Measurements from ENCODE around the gene P2RX3.
"Not testable (repeated sequence)": the region's sequence is repeated elsewhere in the genome, so short reads cannot be mapped to it uniquely, and the experiment has no call there.

Gene P2RX3

DNA sequence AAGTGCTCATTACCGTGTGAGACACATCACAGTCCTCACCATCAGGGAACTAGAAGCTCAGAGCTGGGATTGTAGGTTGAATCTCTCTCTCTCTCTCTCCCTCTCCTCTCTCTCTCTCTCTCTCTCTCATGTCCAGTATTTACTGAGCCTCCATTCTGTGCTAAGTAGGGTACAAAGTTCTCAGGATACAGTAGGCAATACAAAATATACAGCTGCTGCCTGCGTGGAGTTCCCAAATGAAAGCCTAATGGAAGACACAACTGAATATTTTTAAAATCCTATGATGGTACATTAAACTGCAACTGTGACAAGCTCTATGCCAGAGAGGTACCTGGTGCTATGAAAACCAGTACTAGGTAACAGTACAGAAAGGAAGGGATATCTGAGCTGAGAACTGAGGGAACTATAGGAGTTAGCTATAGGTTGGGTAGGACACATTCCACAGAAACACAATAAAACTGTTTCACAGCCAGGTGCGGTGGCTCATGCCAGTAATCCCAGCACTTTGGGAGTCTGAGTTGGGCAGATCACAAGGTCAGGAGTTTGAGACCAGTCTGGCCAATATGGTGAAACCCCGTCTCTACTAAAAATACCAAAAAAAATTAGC is 61.9 kb downstream of the P2RX3 start:
- no peak for DNase-seq (ENCODE audit: low read depth in 2 of 2)

DNA sequence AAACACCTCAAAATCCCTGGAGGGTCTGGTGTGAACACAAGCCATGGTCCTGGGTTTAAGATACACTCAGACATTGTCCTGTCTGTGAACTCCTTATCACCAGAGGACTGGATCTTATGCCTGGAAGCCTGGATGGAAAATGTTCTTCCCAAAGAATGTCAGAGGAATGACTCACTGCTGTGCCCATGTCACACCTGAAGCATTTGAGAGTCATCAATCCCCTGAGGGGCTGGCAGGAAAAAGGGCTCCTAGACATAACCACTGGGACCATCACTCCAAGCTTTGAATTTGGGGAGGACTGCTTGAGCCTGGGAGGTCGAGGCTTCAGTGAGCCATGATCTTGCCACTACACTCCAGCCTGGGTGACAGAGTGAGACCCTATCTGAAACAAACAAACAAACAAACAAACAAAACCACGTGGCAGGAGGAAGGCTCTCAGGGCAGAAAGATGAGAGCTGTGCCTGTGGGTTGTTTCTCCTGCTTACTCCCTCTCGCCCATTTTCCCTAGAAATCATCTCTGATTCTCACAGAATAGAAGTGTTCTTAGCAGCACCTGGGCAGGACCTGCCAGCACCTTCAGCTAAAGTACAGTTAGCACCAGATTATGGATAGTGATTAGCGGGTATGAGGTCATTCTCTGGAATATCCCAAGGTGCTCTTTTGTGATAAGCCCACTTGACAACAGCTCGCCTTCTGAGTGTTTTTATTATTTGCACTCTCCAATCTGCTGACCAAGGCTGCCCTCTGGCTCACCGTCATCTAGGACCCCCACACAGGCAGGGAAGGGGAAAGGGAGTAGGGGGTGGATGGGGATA is 64.2 kb downstream of the P2RX3 start:
- no peak for DNase-seq (ENCODE audit: low read depth in 2 of 2)

DNA sequence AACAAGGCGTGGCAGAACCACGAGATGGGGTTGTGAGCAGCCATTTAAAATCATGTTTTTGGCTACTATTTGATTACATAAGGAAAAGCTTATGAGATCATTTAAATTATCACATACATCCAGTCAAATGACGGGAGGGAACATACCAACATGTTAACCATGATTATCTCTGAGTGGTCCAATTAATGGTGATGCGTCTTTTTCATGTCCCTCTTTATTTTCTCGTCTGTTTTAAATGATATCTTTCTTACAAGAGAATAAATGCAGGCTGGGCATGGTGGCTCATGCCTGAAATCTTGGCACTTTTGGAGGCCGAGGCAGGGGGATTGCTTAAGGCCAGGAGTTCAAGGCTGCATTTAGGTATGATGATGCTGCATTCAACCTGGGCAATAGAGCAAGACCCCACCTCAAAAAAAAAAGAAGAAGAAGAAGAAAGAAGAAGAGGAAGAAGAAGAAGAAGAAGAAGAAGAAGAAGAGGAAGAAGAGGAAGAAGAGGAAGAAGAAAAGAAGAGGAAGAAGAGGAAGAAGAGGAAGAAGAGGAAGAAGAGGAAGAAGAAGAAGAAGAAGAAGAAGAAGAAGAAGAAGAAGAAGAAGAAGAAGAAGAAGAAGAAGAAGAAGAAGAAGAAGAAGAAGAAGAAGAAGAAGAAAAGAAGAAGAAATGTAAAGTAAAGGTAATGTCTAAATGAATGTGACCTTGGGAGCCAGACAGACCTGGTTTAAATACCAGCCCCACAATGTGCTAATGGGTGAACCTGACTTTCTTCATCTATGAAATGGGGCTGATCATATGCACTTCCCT is 65.0 kb downstream of the P2RX3 start:
- not testable (repeated sequence) for DNase-seq (ENCODE audit: low read depth in 2 of 2)

DNA sequence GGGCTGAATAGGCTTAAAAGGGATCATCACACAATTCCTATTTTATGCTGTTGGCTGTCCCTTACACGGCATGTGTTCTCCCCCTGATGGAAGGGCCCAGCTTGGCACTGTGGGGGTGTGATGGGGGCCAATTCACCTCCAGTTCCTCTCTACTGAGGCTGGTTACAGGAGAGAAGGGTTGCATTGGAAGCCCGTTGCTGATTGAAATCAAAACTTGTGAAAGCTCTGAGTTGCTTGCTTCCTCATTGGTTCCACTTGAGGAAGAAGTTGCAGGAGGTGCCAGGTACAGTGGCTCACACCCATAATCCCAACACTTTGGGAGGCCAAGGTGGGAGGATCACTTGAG is 65.6 kb downstream of the P2RX3 start:
- no peak for DNase-seq (ENCODE audit: low read depth in 2 of 2)

DNA sequence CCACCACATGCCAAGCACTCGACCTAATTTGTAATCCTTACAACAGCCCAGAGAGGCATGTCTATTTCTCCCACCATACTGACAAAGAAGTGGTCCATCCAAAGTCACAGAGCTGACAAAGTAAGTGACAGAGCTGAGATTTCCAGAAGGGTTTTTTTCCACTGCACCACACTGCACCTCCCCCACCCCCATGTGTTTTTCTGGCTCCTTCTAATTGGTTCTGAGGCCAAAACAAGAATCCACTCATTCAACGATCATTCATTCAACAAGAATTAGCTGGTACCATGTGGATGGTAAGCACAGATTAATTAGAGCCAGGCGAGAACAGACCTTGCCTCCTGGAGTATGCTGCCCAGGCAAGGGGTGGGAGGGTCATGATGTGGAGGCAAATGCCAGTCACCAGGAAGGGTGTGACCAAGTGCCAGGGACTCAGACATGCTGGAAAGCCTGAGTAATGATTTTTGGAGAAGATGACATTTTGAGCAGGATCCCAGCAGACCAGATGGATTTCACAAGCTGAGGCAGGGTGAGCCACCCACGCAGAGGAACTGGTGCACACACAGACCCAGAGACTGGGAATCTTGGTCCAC is 67.2 kb downstream of the P2RX3 start:
- DNase-seq (ENCODE audit: low read depth in 2 of 2): no peak

DNA sequence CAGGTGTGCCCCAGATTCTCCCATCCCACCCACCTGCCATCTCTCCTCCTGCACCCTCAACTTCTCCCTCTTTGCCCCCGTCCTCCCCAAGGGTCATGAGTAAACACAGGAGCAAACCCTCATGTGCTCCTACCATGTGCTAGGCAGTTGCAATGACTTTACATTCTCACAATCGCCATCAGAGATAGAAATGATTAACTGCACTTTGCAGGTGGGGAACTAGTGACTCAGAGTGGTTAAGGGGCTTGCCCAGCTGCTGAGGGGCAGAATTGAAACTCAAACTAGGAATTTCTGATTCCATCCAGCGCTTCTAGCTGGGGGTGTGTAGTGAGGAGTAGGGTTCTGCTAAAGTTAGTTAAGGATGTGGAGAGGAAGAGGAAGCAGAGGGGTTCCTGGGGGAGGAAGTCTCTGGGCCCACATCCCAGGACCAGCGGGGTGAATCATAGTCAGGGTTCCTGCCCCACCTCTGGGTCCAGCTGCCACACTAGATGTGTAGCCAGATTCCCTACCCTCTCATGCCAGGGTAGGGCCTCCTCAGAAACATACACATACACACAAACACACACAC is 68.3 kb downstream of the P2RX3 start:
- peak in 1 of 2 donors; percentile 39 for DNase-seq (ENCODE audit: low read depth in 2 of 2)

DNA sequence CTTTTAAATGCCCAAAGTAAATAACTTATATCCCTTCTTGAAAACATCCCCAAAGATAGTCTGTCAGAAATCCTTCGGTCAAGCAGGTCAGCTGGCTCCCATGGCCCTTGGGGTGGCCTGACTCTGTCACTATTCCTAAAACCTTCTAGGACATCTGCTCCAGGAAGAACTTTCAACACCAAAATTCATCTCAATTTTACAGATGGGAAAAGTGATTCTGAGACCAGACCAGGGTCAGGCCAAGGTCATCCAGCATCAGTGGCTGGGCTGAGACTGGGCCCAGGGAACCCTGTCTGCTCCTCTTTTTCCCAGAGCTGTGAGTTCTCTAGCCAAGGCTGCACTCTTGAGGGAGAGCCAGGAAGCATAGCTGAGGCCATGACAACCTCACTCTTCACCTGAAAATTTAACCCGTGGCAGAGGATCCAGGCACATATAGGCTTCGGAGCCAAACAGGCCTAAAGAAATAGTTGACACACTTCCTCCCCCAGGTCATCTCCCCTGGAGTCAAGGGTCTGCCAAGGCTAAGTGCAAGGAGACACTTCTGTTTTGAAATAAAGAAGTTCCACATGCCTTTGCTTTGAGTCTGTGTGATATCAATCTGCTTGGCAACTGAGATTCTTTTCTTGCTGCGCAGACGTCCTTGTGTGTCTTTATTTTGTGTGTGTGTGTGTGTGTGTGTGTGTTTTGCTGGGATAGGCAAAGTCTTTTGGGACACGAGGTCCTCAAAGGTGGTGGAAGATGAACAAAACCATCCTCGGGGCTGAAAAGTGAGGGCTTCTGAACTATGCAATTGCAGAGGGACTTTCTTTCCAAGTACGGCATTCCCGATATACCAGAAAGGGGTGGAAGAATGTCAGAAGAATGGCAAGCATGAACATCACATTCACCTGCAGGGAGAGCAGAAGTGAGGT is 69.1 kb downstream of the P2RX3 start:
- DNase-seq (ENCODE audit: low read depth in 2 of 2): no peak

DNA sequence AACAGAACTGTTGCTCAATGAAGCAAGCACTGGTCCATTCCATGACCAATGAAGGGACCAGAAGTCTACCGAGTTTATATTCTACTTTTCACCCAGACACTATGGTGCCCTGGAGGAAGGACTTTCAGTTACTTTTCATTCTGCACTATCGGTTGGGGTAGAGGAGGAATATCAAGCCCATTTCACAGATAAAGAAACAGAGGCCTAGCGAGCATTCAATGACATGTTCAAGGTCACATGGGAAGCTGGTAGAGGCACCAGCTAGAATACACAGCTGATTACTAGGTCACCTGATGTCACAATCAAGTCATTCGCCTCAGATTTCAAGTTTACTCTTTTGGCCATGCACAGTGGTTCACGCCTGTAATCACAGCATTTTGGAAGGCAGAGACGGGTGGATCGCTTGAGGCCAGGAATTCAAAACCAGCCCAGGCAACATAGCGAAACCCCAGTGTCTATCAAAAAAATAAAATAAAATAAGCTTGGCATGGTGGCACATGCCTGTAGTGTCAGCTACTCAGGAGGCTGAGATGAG is 69.9 kb downstream of the P2RX3 start:
- DNase-seq (ENCODE audit: low read depth in 2 of 2): no peak

DNA sequence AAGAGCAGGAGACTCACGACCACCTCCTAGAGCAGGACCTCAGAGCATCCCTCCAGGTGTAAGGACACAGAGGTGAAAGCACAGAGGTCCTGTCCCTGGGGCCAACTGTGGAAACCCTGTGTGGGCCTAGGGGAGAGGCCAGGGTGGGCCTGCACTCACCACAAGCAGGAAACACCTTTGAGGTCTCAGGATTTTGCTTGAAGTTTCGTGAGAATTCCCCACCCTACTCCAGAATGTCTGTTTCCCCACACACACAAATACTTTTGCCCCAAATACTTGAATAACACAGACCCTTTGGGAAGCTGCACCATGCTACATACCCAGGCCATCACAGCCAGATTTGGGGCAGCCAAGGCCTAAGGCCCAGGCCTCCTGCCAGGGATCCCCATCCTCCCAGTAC is 70.6 kb downstream of the P2RX3 start:
- no peak for DNase-seq (ENCODE audit: low read depth in 2 of 2)

DNA sequence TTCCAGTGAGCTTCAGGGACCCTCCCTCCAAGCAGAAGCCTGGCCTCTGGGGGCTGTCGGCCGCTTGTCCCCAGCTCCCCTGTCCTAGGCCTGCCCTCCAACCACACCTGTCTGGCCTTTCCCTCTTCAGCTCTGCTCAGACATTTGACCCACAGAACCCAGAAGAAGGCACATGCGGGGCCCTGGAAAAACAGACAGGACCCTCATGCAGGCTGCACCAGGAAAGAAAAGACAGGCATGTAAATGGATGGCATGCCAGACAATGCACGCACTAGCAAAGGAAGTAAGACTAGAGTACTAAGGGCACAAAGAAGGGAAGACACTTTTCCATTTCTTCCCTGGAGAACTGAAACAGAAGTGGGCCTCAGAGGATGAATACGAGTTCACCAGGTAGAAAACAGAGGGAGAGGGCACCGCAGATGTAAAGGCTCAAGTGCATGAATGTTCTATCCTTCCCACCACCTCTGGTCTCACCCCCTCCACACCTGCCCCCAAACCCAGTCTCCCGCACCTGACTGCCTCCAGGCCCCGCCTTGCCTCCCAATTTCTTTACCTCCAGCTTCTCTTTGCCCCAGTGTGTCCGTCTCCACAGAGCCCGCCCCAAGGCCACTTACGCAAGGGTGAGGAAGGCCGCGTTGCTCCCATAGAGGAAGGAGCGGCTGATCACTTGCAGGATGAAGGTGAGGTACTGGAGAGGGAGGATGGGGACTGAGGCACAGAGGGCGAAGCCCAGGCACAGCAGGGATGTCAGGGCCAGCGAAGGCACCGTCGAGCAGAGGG is 71.4 kb downstream of the P2RX3 start:
- no peak for DNase-seq (ENCODE audit: low read depth in 2 of 2)

DNA sequence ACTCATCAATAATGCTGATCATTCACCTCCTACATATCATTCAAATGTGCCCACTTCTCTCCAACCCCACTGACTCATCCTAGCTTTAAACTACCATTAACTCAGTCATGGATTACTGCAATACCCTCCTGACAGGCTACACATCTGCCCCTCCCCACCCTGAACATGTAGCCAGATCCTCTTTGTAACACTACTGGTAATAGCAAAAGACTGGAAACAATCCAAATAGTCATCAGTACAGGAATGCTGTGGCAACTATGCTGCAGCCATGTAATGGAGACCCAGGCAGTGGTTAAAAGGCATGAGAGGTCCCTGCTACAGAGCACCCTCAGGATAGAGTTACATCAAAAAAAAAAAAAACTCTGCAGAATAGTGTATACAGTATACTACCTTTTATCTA is 72.1 kb downstream of the P2RX3 start:
- DNase-seq (ENCODE audit: low read depth in 2 of 2): no peak

DNA sequence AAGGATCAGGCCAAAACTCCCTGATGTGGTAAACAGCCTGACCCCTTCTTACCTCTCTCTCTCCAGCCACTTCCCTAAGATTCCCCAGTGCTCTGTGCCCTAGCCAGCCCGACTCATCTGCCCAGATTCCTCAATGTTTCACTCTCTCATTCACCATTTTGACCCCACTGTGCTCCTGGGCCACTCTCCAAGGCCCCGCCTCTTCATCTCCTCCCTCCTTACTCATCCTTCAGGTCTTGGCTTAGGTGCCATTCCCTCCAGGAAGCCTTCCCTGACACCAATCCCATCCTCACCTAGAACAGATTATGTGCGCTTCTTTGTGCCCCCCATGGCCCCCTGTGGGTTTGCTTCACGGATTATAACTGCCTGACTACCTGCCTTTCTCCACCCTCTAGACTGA is 75.5 kb downstream of the P2RX3 start:
- no peak for DNase-seq (ENCODE audit: low read depth in 2 of 2)

DNA sequence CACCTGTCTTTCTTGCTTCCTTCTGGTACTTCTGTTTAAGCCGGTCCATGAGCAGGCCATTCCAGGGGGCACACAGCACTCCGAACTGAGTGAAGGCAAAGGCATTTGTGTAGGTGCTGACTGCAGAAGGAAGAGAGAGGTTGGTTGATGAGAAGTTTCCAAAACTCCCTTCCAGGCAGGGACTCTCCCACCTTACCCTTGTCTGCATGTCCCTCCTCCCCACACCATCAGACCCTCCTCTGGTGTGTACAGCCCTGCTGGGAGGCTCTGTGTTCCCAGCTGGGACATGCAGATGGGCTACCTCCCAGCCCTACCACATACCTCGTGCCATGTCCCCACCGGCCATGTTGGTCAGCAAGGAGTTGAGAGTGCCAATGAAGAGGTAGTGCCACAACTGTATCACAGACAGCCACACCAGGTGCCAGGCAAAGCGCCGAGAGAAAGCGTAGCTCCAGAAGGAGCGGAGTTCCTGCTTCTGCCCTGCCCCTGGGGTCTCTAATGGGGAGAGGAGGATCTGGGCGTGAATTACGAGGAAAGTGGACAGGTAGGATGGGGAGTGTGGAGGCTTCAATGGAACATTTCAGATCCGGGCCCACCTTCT is 76.6 kb downstream of the P2RX3 start:
- no peak for DNase-seq (ENCODE audit: low read depth in 2 of 2)

DNA sequence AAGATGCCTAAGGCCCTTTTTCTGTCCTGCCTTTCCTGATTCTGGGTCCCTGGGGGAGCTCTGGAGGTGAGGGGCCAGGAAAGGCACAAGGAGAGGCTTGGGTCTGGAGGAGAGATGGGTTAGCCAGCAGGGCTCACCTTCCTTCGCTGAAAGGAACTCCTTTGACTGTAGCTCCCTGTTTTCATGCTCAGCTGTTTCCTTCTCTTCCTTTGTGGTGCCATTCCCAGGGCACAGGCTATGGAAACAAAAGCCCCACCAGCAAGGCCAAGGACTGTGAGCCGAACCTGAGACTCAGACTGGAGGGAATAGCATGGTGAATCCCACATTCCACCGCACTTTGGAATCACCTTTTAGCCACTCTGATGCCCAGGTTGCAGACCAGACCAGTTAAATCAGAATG is 78.3 kb downstream of the P2RX3 start:
- DNase-seq (ENCODE audit: low read depth in 2 of 2): no peak

DNA sequence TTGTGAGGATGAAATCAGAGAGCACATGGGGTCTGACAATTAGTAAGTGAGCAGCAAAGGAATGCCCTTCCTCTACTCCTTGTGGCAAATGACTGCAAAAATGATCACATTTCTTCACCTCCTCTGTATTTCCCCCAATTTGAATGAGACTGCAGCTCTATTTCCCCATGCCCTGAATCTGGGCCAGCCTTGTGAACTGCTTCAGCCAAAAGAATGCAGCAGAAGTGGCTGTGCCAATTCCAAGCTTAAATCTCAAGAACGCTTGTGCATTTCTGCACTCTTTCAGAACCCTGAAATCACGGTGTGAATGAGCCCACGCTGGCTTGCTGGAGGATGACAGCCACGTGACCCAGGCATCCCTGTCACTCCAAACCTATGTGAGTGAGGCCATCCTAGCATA is 78.9 kb downstream of the P2RX3 start:
- no peak for DNase-seq (ENCODE audit: low read depth in 2 of 2)

DNA sequence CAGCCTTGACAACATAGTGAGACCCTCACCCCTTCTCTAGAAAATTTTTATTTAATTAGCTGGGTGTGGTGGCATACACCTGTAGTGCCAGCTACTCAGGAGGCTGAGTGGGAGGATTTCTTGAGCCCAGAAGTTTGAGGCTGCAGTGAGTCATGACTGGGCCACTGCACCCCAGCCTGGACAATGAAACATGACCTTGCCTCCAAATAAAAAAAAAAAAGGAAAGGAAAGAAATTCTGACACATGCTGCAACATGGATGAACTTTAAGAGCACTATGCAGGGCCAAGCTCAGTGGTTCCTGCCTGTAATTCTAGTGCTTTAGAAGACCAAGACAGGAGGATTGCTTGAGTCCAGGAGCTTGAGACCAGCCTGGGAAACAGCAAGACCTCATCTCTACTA is 80.0 kb downstream of the P2RX3 start:
- no peak for DNase-seq (ENCODE audit: low read depth in 2 of 2)

DNA sequence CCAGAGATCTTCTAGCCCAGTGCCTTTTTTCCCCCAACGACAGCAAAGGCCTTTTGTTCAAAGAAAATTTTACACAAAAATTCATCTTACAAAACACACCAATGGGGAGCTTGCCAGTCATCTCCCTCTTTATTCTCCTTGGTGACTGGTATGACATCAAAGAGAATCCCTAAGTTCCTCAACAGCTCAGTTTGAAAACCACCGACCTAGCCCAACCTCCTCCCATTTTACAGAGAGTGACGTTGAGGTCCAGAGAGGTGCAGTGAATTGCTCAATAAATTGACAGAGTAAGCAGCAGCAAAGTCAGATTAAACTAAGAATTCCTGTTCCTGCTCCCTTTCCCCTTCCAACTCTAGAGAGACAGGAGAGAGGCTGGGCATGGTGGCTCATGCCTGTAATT is 81.0 kb downstream of the P2RX3 start:
- DNase-seq (ENCODE audit: low read depth in 2 of 2): no peak

DNA sequence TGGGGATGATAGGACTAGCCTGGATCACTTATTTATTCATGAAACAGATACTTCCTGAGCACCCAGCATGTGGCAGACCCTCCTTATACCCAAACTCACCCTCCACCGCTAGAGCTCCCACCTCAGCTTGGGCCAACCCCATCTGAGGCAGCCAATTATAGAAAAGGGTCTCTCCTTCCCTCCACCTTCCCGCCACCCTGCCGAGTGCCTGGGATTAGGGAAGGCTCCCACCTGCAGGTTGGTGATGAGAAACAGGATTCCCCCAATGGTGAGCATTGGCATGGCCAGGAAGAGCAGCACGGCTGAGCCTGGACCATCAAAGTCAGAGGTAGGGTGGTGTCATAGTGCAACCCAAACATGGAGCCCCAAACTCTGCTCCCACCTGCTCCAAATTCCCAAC is 82.9 kb downstream of the P2RX3 start:
- DNase-seq (ENCODE audit: low read depth in 2 of 2): no peak

DNA sequence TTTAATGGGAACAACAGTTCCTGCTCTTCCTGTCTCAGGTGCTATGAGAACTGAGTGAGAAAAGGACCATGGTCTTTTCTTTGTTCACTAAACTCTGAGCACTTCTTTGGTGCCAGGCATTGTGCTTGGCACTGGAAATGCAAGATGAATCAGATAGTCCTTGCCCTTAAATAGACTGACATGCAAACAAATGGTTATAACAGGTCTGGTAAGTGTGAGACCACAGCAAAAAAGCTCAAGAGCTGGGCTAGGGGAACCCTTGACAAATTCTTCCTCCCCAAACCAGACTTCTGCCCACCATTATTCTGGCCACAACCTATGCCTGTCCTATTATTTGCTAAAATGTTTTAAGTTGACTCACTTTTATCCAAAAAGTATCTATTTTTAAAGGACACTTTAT is 83.7 kb downstream of the P2RX3 start:
- DNase-seq (ENCODE audit: low read depth in 2 of 2): no peak
